ENCODE measurements around the gene PTGER4. TPM values are rescaled to one million over a fixed set of nuclear protein-coding genes. Genes with fewer than 3 reads are reported as not detected.
A peak's percentile ranks its signal among the peaks of the same experiment; 100 is the strongest.

Gene PTGER4
- 0.13 TPM in 1 of 2 replicates, not detected in the other for total RNA-seq (2014; rRNA removed; shearing (Covaris generic))
- 0.41 and 0.46 TPM in 2 replicates for polyA plus RNA-seq (2016; fragmentation: Nextera tagmentation; extraction: Ambion mirVana)

- H3K4me1 ChIP-seq (ENCODE audit: insufficient read depth), result peaks cover 36% of the 10 kb centered on the region
- H2AFZ ChIP-seq, result peak within 1 kb of the TSS; percentile 82
- no peaks in the 10 kb centered on the region for H4K20me1 ChIP-seq (ENCODE audit: insufficient read depth)
- peak within 1 kb of the TSS; percentile 32; the same call in 1 of the 2 replicates for H3K27ac ChIP-seq
- peak within 1 kb of the TSS; percentile 76 for H3K4me3 ChIP-seq
- DNase-seq, result no peak
- H3F3A ChIP-seq (ENCODE audit: insufficient read depth), result peaks cover 9% of the 10 kb centered on the region; the same call in 1 of the 2 replicates
- TF ChIP-seq EZH2 (IDR thresholded peaks at IDR 0.05; ENCODE audit: insufficient read depth, poor library complexity, severe bottlenecking) (no peak), EZH2phosphoT487 (IDR thresholded peaks at IDR 0.05; ENCODE audit: insufficient read depth, low read depth) (no peak)
- no peaks in the 10 kb centered on the region for H3K79me2 ChIP-seq (ENCODE audit: insufficient read depth)
- peak within 1 kb of the TSS; percentile 85 for H3K4me2 ChIP-seq (ENCODE audit: unreplicated experiment)
- in situ Hi-C loops (cut with MboI), result loop anchor here (10.0 kb wide), 2 partner anchors 735 to 965 kb away; no protein-coding TSS in a partner anchor
- peak within 1 kb of the TSS; percentile 65 for H3K9ac ChIP-seq
- H3K36me3 ChIP-seq (ENCODE audit: low read depth), result no peaks in the 10 kb centered on the region
- WGBS, 2 experiments (ENCODE audit: low coverage in 1 of 2, low lambda C conversion rate in 2 of 2, missing lambda C conversion rate in 2 of 2), result 1 to 2% methylated on average over 43 to 44 of the region's 44 CpGs
- H3K9me2 ChIP-seq (ENCODE audit: insufficient read depth), result no peaks in the 10 kb centered on the region
- no peaks in the 10 kb centered on the region for H3K9me3 ChIP-seq (ENCODE audit: low read depth)
- peaks cover 13% of the 10 kb centered on the region for H3K27me3 ChIP-seq (replicated peaks; ENCODE audit: insufficient read depth)
Observed at GRCh38 chr5:40679913-40680681, at the start of gene PTGER4. PTGER4 (plus strand) TSS chr5:40679915; CDS start chr5:40680994, 1,079 bp downstream.

DNA sequence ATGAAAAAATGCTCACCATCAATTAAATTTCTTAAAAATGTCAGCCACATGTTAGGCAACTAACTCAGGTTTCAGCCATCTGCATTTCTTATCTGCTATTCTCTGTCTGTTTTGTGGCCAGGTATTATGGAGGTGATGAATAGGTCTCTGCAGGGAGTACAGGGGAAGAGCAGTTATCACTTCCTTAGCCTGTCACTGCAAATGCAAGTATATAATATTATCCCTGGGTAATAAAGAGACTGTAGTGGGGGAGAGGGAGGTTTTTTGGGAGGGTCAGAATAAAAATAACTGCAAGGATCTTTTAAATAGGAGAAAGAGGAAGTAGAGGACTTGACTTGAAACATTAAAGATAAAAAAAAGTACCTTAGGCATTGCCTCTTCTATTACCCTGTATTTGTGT lies 49.6 kb upstream of the PTGER4 start:
- no peaks in the 10 kb centered on the region for H3K9me2 ChIP-seq (ENCODE audit: insufficient read depth)
- peaks cover 8% of the 10 kb centered on the region for H3K4me1 ChIP-seq (ENCODE audit: insufficient read depth)
- H3K4me2 ChIP-seq (ENCODE audit: unreplicated experiment), result no peak overlapping the region
- H3K79me2 ChIP-seq (ENCODE audit: insufficient read depth), result no peaks in the 10 kb centered on the region
- H2AFZ ChIP-seq, result no peak overlapping the region
- DNase-seq, result no peak
- no peaks in the 10 kb centered on the region for H3K27me3 ChIP-seq (replicated peaks; ENCODE audit: insufficient read depth)
- no peak overlapping the region for H3K27ac ChIP-seq
- H3K9ac ChIP-seq, result no peak overlapping the region
- H3F3A ChIP-seq (ENCODE audit: insufficient read depth), result no peaks in the 10 kb centered on the region; the same call in 1 of the 2 replicates
- in situ Hi-C loops (cut with MboI), result no loop called here
- no peaks in the 10 kb centered on the region for H4K20me1 ChIP-seq (ENCODE audit: insufficient read depth)
- H3K4me3 ChIP-seq, result no peak overlapping the region
- H3K9me3 ChIP-seq (ENCODE audit: low read depth), result no peaks in the 10 kb centered on the region
- no peaks in the 10 kb centered on the region for H3K36me3 ChIP-seq (ENCODE audit: low read depth)
- TF ChIP-seq EZH2 (IDR thresholded peaks at IDR 0.05; ENCODE audit: insufficient read depth, poor library complexity, severe bottlenecking) (no peak), EZH2phosphoT487 (IDR thresholded peaks at IDR 0.05; ENCODE audit: insufficient read depth, low read depth) (no peak)

DNA sequence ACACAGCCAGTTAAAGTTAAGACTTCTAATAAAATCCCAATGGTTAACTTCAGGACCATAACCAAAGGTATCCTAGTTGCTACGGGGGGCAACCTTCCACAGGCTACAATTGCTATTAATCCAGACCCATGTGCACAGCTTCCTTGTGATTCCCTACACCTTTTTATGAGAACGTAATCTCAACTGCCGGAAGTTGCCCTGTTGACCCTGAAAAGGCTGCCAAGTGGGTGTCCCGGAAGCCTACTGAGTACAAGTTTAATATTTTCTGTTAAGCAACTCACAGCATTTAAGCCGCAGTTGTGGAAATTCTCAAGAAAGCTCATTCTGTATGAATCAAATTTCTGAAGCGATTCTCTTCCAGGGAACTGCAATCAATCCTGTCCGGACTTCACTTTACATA lies 48.5 kb upstream of the PTGER4 start:
- in situ Hi-C loops (cut with MboI), result no loop called here
- no peaks in the 10 kb centered on the region for H3K9me2 ChIP-seq (ENCODE audit: insufficient read depth)
- H3K4me2 ChIP-seq (ENCODE audit: unreplicated experiment), result no peak overlapping the region
- no peak overlapping the region for H2AFZ ChIP-seq
- no peak for TF ChIP-seq EZH2 (IDR thresholded peaks at IDR 0.05; ENCODE audit: insufficient read depth, poor library complexity, severe bottlenecking)
- no peak for TF ChIP-seq EZH2phosphoT487 (IDR thresholded peaks at IDR 0.05; ENCODE audit: insufficient read depth, low read depth)
- no peak overlapping the region for H3K27ac ChIP-seq
- no peaks in the 10 kb centered on the region for H3K79me2 ChIP-seq (ENCODE audit: insufficient read depth)
- no peaks in the 10 kb centered on the region for H4K20me1 ChIP-seq (ENCODE audit: insufficient read depth)
- no peaks in the 10 kb centered on the region for H3K36me3 ChIP-seq (ENCODE audit: low read depth)
- no peaks in the 10 kb centered on the region; the same call in 1 of the 2 replicates for H3F3A ChIP-seq (ENCODE audit: insufficient read depth)
- no peaks in the 10 kb centered on the region for H3K9me3 ChIP-seq (ENCODE audit: low read depth)
- H3K27me3 ChIP-seq (replicated peaks; ENCODE audit: insufficient read depth), result no peaks in the 10 kb centered on the region
- H3K4me3 ChIP-seq, result no peak overlapping the region
- H3K4me1 ChIP-seq (ENCODE audit: insufficient read depth), result peaks cover 8% of the 10 kb centered on the region
- DNase-seq, result no peak
- 83 to 85% methylated on average over 7 of the region's 7 CpGs for WGBS, 2 experiments (ENCODE audit: low coverage in 1 of 2, low lambda C conversion rate in 2 of 2, missing lambda C conversion rate in 2 of 2)
- no peak overlapping the region for H3K9ac ChIP-seq

- Histone ChIP-seq H3K9me2 (ENCODE audit: insufficient read depth) (no peaks in the 10 kb centered on the region), H3K4me1 (ENCODE audit: insufficient read depth) (no peaks in the 10 kb centered on the region), H3K36me3 (ENCODE audit: low read depth) (no peaks in the 10 kb centered on the region), H3K9me3 (ENCODE audit: low read depth) (no peaks in the 10 kb centered on the region), H2AFZ (no peak overlapping the region), H3K4me2 (ENCODE audit: unreplicated experiment) (no peak overlapping the region), H3K27me3 (replicated peaks; ENCODE audit: insufficient read depth) (no peaks in the 10 kb centered on the region), H3K79me2 (ENCODE audit: insufficient read depth) (no peaks in the 10 kb centered on the region), H3K27ac (no peak overlapping the region), H3F3A (ENCODE audit: insufficient read depth) (no peaks in the 10 kb centered on the region), H4K20me1 (ENCODE audit: insufficient read depth) (no peaks in the 10 kb centered on the region), H3K9ac (no peak overlapping the region), H3K4me3 (no peak overlapping the region)
- no peak for DNase-seq
- TF ChIP-seq EZH2 (IDR thresholded peaks at IDR 0.05; ENCODE audit: insufficient read depth, poor library complexity, severe bottlenecking) (no peak), EZH2phosphoT487 (IDR thresholded peaks at IDR 0.05; ENCODE audit: insufficient read depth, low read depth) (no peak)
- WGBS, 2 experiments (ENCODE audit: low coverage in 1 of 2, low lambda C conversion rate in 2 of 2, missing lambda C conversion rate in 2 of 2), result 34 to 41% methylated on average over 3 of the region's 3 CpGs
- in situ Hi-C loops (cut with MboI), result no loop called here
Observed at GRCh38 chr5:40634154-40634553, 45.6 kb upstream of the PTGER4 start.
